Chondrocyte (in vitro differentiated cells): ENCODE results near the gene GINS2. TPM values are rescaled to one million over a fixed set of nuclear protein-coding genes. Genes with fewer than 3 reads are reported as not detected.

Experiments
- DNase-seq: peaks from one replicate; pipeline ENCODE4 v3.0.0; 2021; ENCODE audit warnings: mixed read lengths, low spot score
- H3K27ac Mint-ChIP-seq: one replicate; pipeline ENCODE4 v1.8.0; 2021; ENCODE audit warnings: mild to moderate bottlenecking, moderate library complexity, mixed read lengths; ENCODE audit not compliant: unreplicated experiment
- H3K27me3 Mint-ChIP-seq: 2 replicates; pipeline ENCODE4 v1.8.0; 2021; ENCODE audit warnings: low read depth, mixed read lengths
- H3K36me3 Mint-ChIP-seq: 2 replicates; pipeline ENCODE4 v1.8.0; 2021; ENCODE audit warnings: low read depth, mixed read lengths
- H3K4me1 Mint-ChIP-seq: 2 replicates; pipeline ENCODE4 v1.8.0; 2021; ENCODE audit warnings: low read depth, mild to moderate bottlenecking, mixed read lengths
- H3K4me3 Mint-ChIP-seq: one replicate; pipeline ENCODE4 v1.8.0; 2021; ENCODE audit warnings: mild to moderate bottlenecking, moderate library complexity, mixed read lengths; ENCODE audit not compliant: unreplicated experiment
- H3K9me3 Mint-ChIP-seq: 2 replicates; pipeline ENCODE4 v1.8.0; 2021; ENCODE audit warnings: low read depth, mixed read lengths
- CTCF ChIP-seq: fragments of 200-600 bp; sonication (generic); IDR thresholded peaks from 2 replicates; pipeline ENCODE4 v1.5.0; 2021; ENCODE audit warnings: antibody characterized with exemption, mild to moderate bottlenecking, moderate library complexity
- total RNA-seq: library from RNA; stranded (reverse); gene quantifications from 3 replicates; pipeline ENCODE4 v1.2.1, GENCODE V29; 2021

Gene GINS2
- total RNA-seq, 1 donor from 2014 or later = 3.8 TPM

GRCh38 chr16:85631230-85631629 lies 57.5 kb downstream of the GINS2 start:
- H3K27me3 Mint-ChIP-seq = no peaks in the 10 kb centered on the region
- no peak overlapping the region for H3K27ac Mint-ChIP-seq
- H3K4me1 Mint-ChIP-seq = peaks cover 4% of the 10 kb centered on the region
- H3K36me3 Mint-ChIP-seq = peaks cover 6% of the 10 kb centered on the region
- no peak for TF ChIP-seq CTCF
- no peak for DNase-seq
- H3K9me3 Mint-ChIP-seq = peaks cover 8% of the 10 kb centered on the region
- H3K4me3 Mint-ChIP-seq = no peak overlapping the region

- H3K27ac Mint-ChIP-seq = no peak overlapping the region
- H3K36me3 Mint-ChIP-seq = peaks cover 7% of the 10 kb centered on the region
- no peak overlapping the region for H3K4me3 Mint-ChIP-seq
Measured at GRCh38 chr16:85629853-85630252, 58.9 kb downstream of the GINS2 start.

GRCh38 chr16:85629326-85629725 lies 59.4 kb downstream of the GINS2 start:
- no peak for TF ChIP-seq CTCF
- peaks cover 8% of the 10 kb centered on the region for H3K9me3 Mint-ChIP-seq
- H3K36me3 Mint-ChIP-seq = peaks cover 7% of the 10 kb centered on the region
- H3K4me3 Mint-ChIP-seq = no peak overlapping the region
- no peak for DNase-seq
- H3K27ac Mint-ChIP-seq = no peak overlapping the region
- peaks cover 4% of the 10 kb centered on the region for H3K4me1 Mint-ChIP-seq
- H3K27me3 Mint-ChIP-seq = no peaks in the 10 kb centered on the region

More at GRCh38 chr16:85629853-85630252, 58.9 kb downstream of the GINS2 start:
- no peaks in the 10 kb centered on the region for H3K27me3 Mint-ChIP-seq
- no peak for DNase-seq
- H3K9me3 Mint-ChIP-seq = peaks cover 8% of the 10 kb centered on the region
- peaks cover 4% of the 10 kb centered on the region for H3K4me1 Mint-ChIP-seq
- no peak for TF ChIP-seq CTCF

- H3K4me1 Mint-ChIP-seq = peaks cover 4% of the 10 kb centered on the region
- no peak for DNase-seq
- peaks cover 7% of the 10 kb centered on the region for H3K36me3 Mint-ChIP-seq
- H3K9me3 Mint-ChIP-seq = peaks cover 8% of the 10 kb centered on the region
- H3K4me3 Mint-ChIP-seq = no peak overlapping the region
- H3K27me3 Mint-ChIP-seq = no peaks in the 10 kb centered on the region
- H3K27ac Mint-ChIP-seq = no peak overlapping the region
- peak; percentile 40 for TF ChIP-seq CTCF
Measured at GRCh38 chr16:85628645-85629044, 60.1 kb downstream of the GINS2 start.

GRCh38 chr16:85628265-85628556 lies 60.5 kb downstream of the GINS2 start:
- no peak overlapping the region for H3K4me3 Mint-ChIP-seq
- peaks cover 8% of the 10 kb centered on the region for H3K9me3 Mint-ChIP-seq
- H3K4me1 Mint-ChIP-seq = peaks cover 4% of the 10 kb centered on the region
- DNase-seq = no peak
- peaks cover 7% of the 10 kb centered on the region for H3K36me3 Mint-ChIP-seq
- H3K27ac Mint-ChIP-seq = no peak overlapping the region
- no peak for TF ChIP-seq CTCF
- no peaks in the 10 kb centered on the region for H3K27me3 Mint-ChIP-seq
